ENCODE data around the gene ZNF592.
"Not testable (repeated sequence)": the region's sequence is repeated elsewhere in the genome, so short reads cannot be mapped to it uniquely, and the experiment has no call there.

ZNF592 gene

GRCh38 chr15:84748274-84749110, at the start of gene ZNF592:
TSS of gene ZNF592 (plus strand) at chr15:84748592. CDS start at chr15:84782676, 34,084 bp downstream.
- DNase-seq (ENCODE audit: low read depth in 2 of 2): peak; percentile 57 to 74

GRCh38 chr15:84699538-84700191, 48.7 kb upstream of the ZNF592 start:
- DNase-seq (ENCODE audit: low read depth in 2 of 2): no peak

GRCh38 chr15:84702961-84703482, 45.4 kb upstream of the ZNF592 start:
- DNase-seq (ENCODE audit: low read depth in 2 of 2): no peak

GRCh38 chr15:84703808-84704207, 44.6 kb upstream of the ZNF592 start:
- no peak for DNase-seq (ENCODE audit: low read depth in 2 of 2)

GRCh38 chr15:84714372-84714771, 34.0 kb upstream of the ZNF592 start:
- no peak for DNase-seq (ENCODE audit: low read depth in 2 of 2)

- DNase-seq (ENCODE audit: low read depth in 2 of 2): no peak
Observed at GRCh38 chr15:84714821-84715220, 33.6 kb upstream of the ZNF592 start.

GRCh38 chr15:84715441-84716035, 32.9 kb upstream of the ZNF592 start:
- DNase-seq (ENCODE audit: low read depth in 2 of 2): peak; percentile 24 to 55

GRCh38 chr15:84716036-84716732, 32.2 kb upstream of the ZNF592 start, which contains the start of gene SEC11A:
TSS of gene SEC11A (minus strand) at chr15:84716139. CDS start at chr15:84716075, 64 bp downstream.
- DNase-seq (ENCODE audit: low read depth in 2 of 2): peak; percentile 87 to 89

GRCh38 chr15:84721371-84721770, 27.0 kb upstream of the ZNF592 start:
- no peak for DNase-seq (ENCODE audit: low read depth in 2 of 2)

GRCh38 chr15:84722628-84723027, 25.8 kb upstream of the ZNF592 start:
- DNase-seq (ENCODE audit: low read depth in 2 of 2): no peak

- no peak for DNase-seq (ENCODE audit: low read depth in 2 of 2)
Observed at GRCh38 chr15:84725001-84725491, 23.3 kb upstream of the ZNF592 start.

GRCh38 chr15:84727429-84727828, 21.0 kb upstream of the ZNF592 start:
- no peak for DNase-seq (ENCODE audit: low read depth in 2 of 2)

- no peak for DNase-seq (ENCODE audit: low read depth in 2 of 2)
Observed at GRCh38 chr15:84731774-84732173, 16.6 kb upstream of the ZNF592 start.

- DNase-seq (ENCODE audit: low read depth in 2 of 2): peak in 1 of 2 experiments; percentile 66
Observed at GRCh38 chr15:84734794-84735479, 13.5 kb upstream of the ZNF592 start.

- not testable (repeated sequence) for DNase-seq (ENCODE audit: low read depth in 2 of 2)
Observed at GRCh38 chr15:84735480-84736061, 12.8 kb upstream of the ZNF592 start.

GRCh38 chr15:84736375-84736774, 12.0 kb upstream of the ZNF592 start:
- peak in 1 of 2 experiments; percentile 55 for DNase-seq (ENCODE audit: low read depth in 2 of 2)

- DNase-seq (ENCODE audit: low read depth in 2 of 2): no peak
Observed at GRCh38 chr15:84737005-84737404, 11.4 kb upstream of the ZNF592 start.

- DNase-seq (ENCODE audit: low read depth in 2 of 2): no peak
Observed at GRCh38 chr15:84740691-84741090, 7.7 kb upstream of the ZNF592 start.

GRCh38 chr15:84741121-84741520, 7.3 kb upstream of the ZNF592 start:
- no peak for DNase-seq (ENCODE audit: low read depth in 2 of 2)
